OCI-LY7 (cell line): ENCODE data around the gene RBM14. TPM values are rescaled to one million over a fixed set of nuclear protein-coding genes. Genes with fewer than 3 reads are reported as not detected.

Experiments used
- BruUV-seq: library from RNA; stranded (reverse); fragments of 400-500 nt; replicated peaks from 2 replicates; lab custom pipeline; 2021; lab: Mats Ljungman, UMichigan
- CTCF ChIA-PET: fragments of 300-600 bp; sonication (Branson Sonifier 250); formaldehyde crosslinking; loops from one replicate; lab custom pipeline; 2022; ENCODE audit warnings: antibody characterized with exemption; ENCODE audit not compliant: unreplicated experiment; lab: Charles Lee
- POLR2A ChIA-PET: fragments of 300-600 bp; sonication (Branson Sonifier 250); formaldehyde crosslinking; loops from one replicate; lab custom pipeline; 2022; ENCODE audit warnings: antibody characterized with exemption; lab: Charles Lee
- DNase-seq: peaks from one replicate; pipeline ENCODE4 v3.0.0-alpha.2; 2015; ENCODE audit warnings: low spot score
- H2AFZ ChIP-seq: fragments of 200-600 bp; sonication (generic), shearing (Covaris generic); 2 replicates; pipeline ENCODE4 v1.6.1; 2014; ENCODE audit warnings: mild to moderate bottlenecking, antibody characterized with exemption, low read length, moderate library complexity
- H3K27ac ChIP-seq: fragments of 200-600 bp; sonication (generic); 2 replicates; pipeline ENCODE4 v1.5.1; 2014; ENCODE audit warnings: mixed run types, low read depth, mild to moderate bottlenecking, moderate library complexity, low read length, inconsistent platforms; ENCODE audit not compliant: poor library complexity, severe bottlenecking
- H3K36me3 ChIP-seq: fragments of 200-600 bp; sonication (generic); 2 replicates; pipeline ENCODE4 v1.6.1; 2014; ENCODE audit warnings: mild to moderate bottlenecking, antibody characterized with exemption, low read length, moderate library complexity, mixed read lengths; ENCODE audit not compliant: insufficient read depth
- H3K4me1 ChIP-seq: fragments of 200-600 bp; sonication (generic); 2 replicates; pipeline ENCODE4 v1.5.1; 2014; ENCODE audit warnings: mild to moderate bottlenecking, low read length; ENCODE audit not compliant: insufficient read depth, poor library complexity, severe bottlenecking
- H3K4me2 ChIP-seq: fragments of 200-600 bp; sonication (generic); 2 replicates; pipeline ENCODE4 v1.6.1; 2014; ENCODE audit warnings: mild to moderate bottlenecking, low read length
- H3K4me3 ChIP-seq: fragments of 200-600 bp; sonication (generic); 2 replicates; pipeline ENCODE4 v1.5.1; 2014; ENCODE audit warnings: mild to moderate bottlenecking, low read depth, low read length; ENCODE audit not compliant: poor library complexity, severe bottlenecking
- H3K79me2 ChIP-seq: fragments of 200-600 bp; sonication (generic); 2 replicates; pipeline ENCODE4 v1.6.1; 2016; ENCODE audit warnings: low read depth, mild to moderate bottlenecking, low read length, moderate library complexity, mixed read lengths; ENCODE audit not compliant: insufficient read depth
- H3K9me2 ChIP-seq: fragments of 200-600 bp; sonication (generic); 2 replicates; pipeline ENCODE4 v1.6.1; 2016; ENCODE audit warnings: mild to moderate bottlenecking, low read length, mixed read lengths; ENCODE audit not compliant: insufficient read depth
- H3K9me3 ChIP-seq: fragments of 200-600 bp; sonication (generic); 2 replicates; pipeline ENCODE4 v1.6.1; 2014; ENCODE audit warnings: mild to moderate bottlenecking, mixed run types, low read length, mixed read lengths
- H4K20me1 ChIP-seq: fragments of 200-600 bp; sonication (generic); 2 replicates; pipeline ENCODE4 v1.6.1; 2014; ENCODE audit warnings: mild to moderate bottlenecking, antibody characterized with exemption, low read length, moderate library complexity, mixed read lengths; ENCODE audit not compliant: insufficient read depth
- EZH2phosphoT487 ChIP-seq: fragments of 200-600 bp; sonication (generic); IDR thresholded peaks from 2 replicates; pipeline ENCODE4 v1.6.1; 2018; ENCODE audit warnings: low read depth, borderline replicate concordance, mild to moderate bottlenecking, mixed run types, antibody characterized with exemption, low read length, moderate library complexity, mixed read lengths
- intact Hi-C: fragments of 100-400 bp; cut with micrococcal nuclease; formaldehyde crosslinking; loops from one replicate; pipeline ENCODE4 v1.10.0; 2022; ENCODE audit not compliant: unreplicated experiment
- total RNA-seq, 2 experiments: library from RNA; depleted of rRNA in 1 of 2; stranded (reverse); fragments of >200 nt in 1 of 2; shearing (Covaris generic) in 1 of 2; gene quantifications; 2 replicates each; pipeline ENCODE4 v1.2.3, GENCODE V29; 2014 to 2022
- TF ChIP-seq, protein P1 (sequence below): fragments of 200-600 bp; sonication (generic); conservative IDR thresholded peaks from 2 replicates; pipeline ENCODE4 v1.5.1; 2014; ENCODE audit warnings: mild to moderate bottlenecking, antibody characterized with exemption, low read length, moderate library complexity, mixed read lengths

The RBM14 gene
- total RNA-seq, 2 experiments from 2014 or later = 94.6 to 243 TPM

DNA sequence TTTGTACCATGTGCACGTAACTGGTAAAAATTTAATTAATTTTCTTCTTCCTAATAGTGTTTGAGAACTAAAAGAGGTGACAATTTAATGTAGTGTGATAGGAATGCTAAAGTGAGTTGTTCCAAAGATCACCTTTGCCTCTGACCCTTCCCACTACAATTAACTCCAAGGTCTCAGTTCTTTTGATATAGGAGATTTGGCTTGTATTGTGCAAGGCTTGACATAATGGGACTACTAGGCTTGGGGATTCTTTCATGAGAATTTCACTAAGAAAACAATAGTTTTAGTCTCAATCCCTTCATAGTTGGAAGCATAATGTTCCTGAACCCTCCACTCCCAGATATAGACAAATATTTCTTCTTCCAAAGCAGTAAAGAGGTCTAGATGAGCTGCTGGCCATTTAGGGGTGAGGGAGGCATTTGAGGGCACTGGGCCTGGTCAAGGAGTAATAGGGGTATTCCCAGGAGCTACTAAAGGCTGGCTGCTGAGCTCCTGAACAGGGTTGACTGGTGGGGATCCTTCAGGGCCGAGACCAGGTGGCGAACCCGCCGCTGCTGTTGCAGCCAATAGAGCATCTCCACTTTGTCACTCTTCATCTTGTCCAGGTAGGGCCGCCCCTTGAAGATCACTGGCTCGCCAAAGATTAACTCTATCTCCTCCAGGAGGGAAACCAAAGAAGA lies 26.3 kb upstream of the RBM14 start:
- Histone ChIP-seq H3K27ac (no peak overlapping the region), H3K4me3 (no peak overlapping the region), H3K9me2 (no peaks in the 10 kb centered on the region), H3K4me2 (no peak overlapping the region), H3K9me3 (no peaks in the 10 kb centered on the region), H4K20me1 (no peaks in the 10 kb centered on the region), H3K79me2 (peaks cover 5% of the 10 kb centered on the region; the same call in 1 of the 2 replicates), H3K36me3 (no peaks in the 10 kb centered on the region), H2AFZ (no peak overlapping the region), H3K4me1 (peaks cover 21% of the 10 kb centered on the region)
- intact Hi-C loops = loop anchor here (5.0 kb wide), 1 partner anchor 87 kb away; the partner anchor contains the start of gene RBM4B
- TF ChIP-seq EZH2phosphoT487 = no peak
- TF ChIP-seq, protein P1, sequence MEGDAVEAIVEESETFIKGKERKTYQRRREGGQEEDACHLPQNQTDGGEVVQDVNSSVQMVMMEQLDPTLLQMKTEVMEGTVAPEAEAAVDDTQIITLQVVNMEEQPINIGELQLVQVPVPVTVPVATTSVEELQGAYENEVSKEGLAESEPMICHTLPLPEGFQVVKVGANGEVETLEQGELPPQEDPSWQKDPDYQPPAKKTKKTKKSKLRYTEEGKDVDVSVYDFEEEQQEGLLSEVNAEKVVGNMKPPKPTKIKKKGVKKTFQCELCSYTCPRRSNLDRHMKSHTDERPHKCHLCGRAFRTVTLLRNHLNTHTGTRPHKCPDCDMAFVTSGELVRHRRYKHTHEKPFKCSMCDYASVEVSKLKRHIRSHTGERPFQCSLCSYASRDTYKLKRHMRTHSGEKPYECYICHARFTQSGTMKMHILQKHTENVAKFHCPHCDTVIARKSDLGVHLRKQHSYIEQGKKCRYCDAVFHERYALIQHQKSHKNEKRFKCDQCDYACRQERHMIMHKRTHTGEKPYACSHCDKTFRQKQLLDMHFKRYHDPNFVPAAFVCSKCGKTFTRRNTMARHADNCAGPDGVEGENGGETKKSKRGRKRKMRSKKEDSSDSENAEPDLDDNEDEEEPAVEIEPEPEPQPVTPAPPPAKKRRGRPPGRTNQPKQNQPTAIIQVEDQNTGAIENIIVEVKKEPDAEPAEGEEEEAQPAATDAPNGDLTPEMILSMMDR = no peak
- POLR2A ChIA-PET = interaction anchor here (0.5 to 0.6 kb wide), 2 partner anchors 55 to 75 kb away, joined by 3 to 4 read pairs; no protein-coding TSS in a partner anchor
- DNase-seq = no peak
- CTCF ChIA-PET = no interaction called here
- BruUV-seq = no TSS peak

DNA sequence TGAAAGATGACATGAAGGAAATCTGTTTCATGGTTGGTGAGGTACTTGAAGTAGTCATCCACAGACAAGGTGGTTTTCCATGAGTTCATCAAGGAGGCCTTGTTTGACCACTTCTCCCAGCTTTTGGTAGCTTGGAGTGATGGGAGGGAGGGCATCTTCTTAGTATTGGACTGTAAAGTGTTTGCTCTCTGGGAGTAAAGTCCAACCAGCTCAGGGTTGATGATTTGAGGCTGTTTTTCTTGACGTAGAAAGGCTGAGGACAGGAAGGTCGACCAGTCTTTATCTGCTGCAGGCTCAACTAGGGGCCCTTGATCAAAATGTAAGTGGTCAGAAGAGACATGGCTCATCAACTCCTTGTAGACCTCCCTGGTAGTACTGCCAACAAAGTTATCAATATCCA lies 25.3 kb upstream of the RBM14 start:
- intact Hi-C loops = loop anchor here (5.0 kb wide), 1 partner anchor 86 kb away; the partner anchor contains the start of gene RBM4B
- Histone ChIP-seq H3K4me3 (no peak overlapping the region), H3K36me3 (no peaks in the 10 kb centered on the region), H2AFZ (no peak overlapping the region), H3K4me1 (peaks cover 29% of the 10 kb centered on the region), H3K9me3 (no peaks in the 10 kb centered on the region), H3K79me2 (peaks cover 5% of the 10 kb centered on the region; the same call in 1 of the 2 replicates), H3K4me2 (no peak overlapping the region), H4K20me1 (no peaks in the 10 kb centered on the region), H3K9me2 (no peaks in the 10 kb centered on the region), H3K27ac (no peak overlapping the region)
- POLR2A ChIA-PET = no interaction called here
- CTCF ChIA-PET = interaction anchor here (1.2 kb wide), 1 partner anchor 215 kb away, joined by 3 read pairs; no protein-coding TSS in a partner anchor
- DNase-seq = no peak
- TF ChIP-seq, protein P1 = no peak
- TF ChIP-seq EZH2phosphoT487 = no peak
- no TSS peak for BruUV-seq
